GM12891 (cell line): ENCODE data around the gene FAM3D.

Experiments used
- POLR2A ChIP-seq: IDR thresholded peaks from 2 replicates; pipeline ENCODE4 v1.6.1; 2011; ENCODE audit warnings: low read depth, low read length, control low read depth
- POLR2AphosphoS5 ChIP-seq: IDR thresholded peaks from 2 replicates; pipeline ENCODE4 v1.6.1; 2011; ENCODE audit warnings: low read depth, low read length, control low read depth
- POU2F2 ChIP-seq: IDR thresholded peaks from 2 replicates; pipeline ENCODE4 v1.6.1; 2011; ENCODE audit warnings: low read depth, mild to moderate bottlenecking, control low read depth, low read length, moderate library complexity
- SPI1 ChIP-seq: IDR thresholded peaks from 2 replicates; pipeline ENCODE4 v1.6.1; 2011; ENCODE audit warnings: low read depth, low read length, control low read depth
- TAF1 ChIP-seq: IDR thresholded peaks from 2 replicates; pipeline ENCODE4 v1.6.1; 2011; ENCODE audit warnings: low read depth, low read length, control low read depth

DNA sequence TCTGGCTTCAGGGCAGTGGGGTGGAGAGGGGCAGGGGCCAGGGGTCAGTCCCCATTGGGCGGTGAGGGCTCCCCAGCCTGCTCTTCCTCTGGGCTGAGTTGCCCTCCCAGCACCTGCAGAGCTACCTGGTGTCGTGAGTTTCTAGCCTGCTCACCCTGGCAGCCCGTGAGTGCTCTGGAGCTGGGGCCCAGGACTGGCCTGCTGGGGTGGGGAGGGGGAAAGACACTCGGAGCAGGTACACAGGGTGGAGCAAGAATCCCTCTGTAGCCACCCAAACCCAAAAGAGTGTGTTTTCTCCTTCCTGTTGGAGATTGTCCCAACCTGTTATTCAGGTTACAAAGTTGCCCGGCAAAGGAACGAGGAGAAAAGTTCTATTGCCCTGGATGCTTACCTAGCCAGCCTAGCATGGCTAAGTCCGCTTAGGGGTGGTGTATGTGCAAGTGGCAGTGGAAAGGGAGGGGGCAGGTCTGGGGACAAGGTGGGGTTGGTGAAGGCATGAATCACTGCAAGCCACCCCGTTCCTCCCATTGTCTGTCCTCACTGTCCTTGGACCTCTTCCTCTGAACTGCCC is 8.9 kb downstream of the FAM3D start:
- TF ChIP-seq POLR2A (no peak), SPI1 (no peak), POLR2AphosphoS5 (no peak), TAF1 (no peak), POU2F2 (no peak)
